Measurements from ENCODE around the gene ANKRD40. TPM values are rescaled to one million over a fixed set of nuclear protein-coding genes. Genes with fewer than 3 reads are reported as not detected.

ANKRD40 gene
- total and polyA plus RNA-seq, 9 of the 15 experiments (the other 6 are each of a cell fraction or from before 2014, with no cell fraction given) = 9.0 to 28.9 (median 27.7) TPM

GRCh38 chr17:50661348-50661747, 46.4 kb downstream of the ANKRD40 start (continued):
- no peak; the same call in 1 of the 2 replicates for TF ChIP-seq ATF6 (CRISPR knock-in tag; IDR thresholded peaks at IDR 0.05)
- TF ChIP-seq ZBTB34 (CRISPR knock-in tag; IDR thresholded peaks at IDR 0.05) = no peak
- TF ChIP-seq U2AF2 (optimal IDR thresholded peaks at IDR 0.05; ENCODE audit: low read depth, low read length) = no peak
- TF ChIP-seq SLC30A9 (CRISPR knock-in tag; IDR thresholded peaks at IDR 0.05) = no peak
- TF ChIP-seq TEAD2 (tag; IDR thresholded peaks at IDR 0.05) = no peak
- no peak for TF ChIP-seq ZNF146 (CRISPR knock-in tag; IDR thresholded peaks at IDR 0.05; ENCODE audit: unreplicated experiment)
- no peak for TF ChIP-seq KAT2B (IDR thresholded peaks at IDR 0.05; ENCODE audit: low read depth, low read length)
- TF ChIP-seq SP2 (IDR thresholded peaks at IDR 0.05; ENCODE audit: extremely low read depth, low read depth, low read length, poor library complexity, severe bottlenecking) = no peak
- TF ChIP-seq GMEB1 (CRISPR knock-in tag; IDR thresholded peaks at IDR 0.05) = no peak
- TF ChIP-seq ZKSCAN8 (CRISPR knock-in tag; IDR thresholded peaks at IDR 0.05) = 0 out of 2 replicates have a peak, but pooled peaks have one; percentile 47
- no peak for TF ChIP-seq PHF8 (IDR thresholded peaks at IDR 0.05; ENCODE audit: borderline replicate concordance, low read length)
- no peak for TF ChIP-seq ZNF592 (IDR thresholded peaks at IDR 0.05)
- no peak for TF ChIP-seq MEF2D (tag; conservative IDR thresholded peaks at IDR 0.05; ENCODE audit: low read depth)
- TF ChIP-seq DIDO1 (tag; IDR thresholded peaks at IDR 0.05; ENCODE audit: low read depth) = no peak
- no peak for TF ChIP-seq NFIC (IDR thresholded peaks at IDR 0.05)
- no peak for TF ChIP-seq MBD1 (CRISPR knock-in tag; IDR thresholded peaks at IDR 0.05)
